ENCODE data around the gene SENP5.
"Not testable (repeated sequence)": the region's sequence is repeated elsewhere in the genome, so short reads cannot be mapped to it uniquely, and the experiment has no call there.

The SENP5 gene

GRCh38 chr3:196942915-196943277 lies 75.2 kb downstream of the SENP5 start:
- no peak for DNase-seq (ENCODE audit: low read depth in 2 of 2)

DNA sequence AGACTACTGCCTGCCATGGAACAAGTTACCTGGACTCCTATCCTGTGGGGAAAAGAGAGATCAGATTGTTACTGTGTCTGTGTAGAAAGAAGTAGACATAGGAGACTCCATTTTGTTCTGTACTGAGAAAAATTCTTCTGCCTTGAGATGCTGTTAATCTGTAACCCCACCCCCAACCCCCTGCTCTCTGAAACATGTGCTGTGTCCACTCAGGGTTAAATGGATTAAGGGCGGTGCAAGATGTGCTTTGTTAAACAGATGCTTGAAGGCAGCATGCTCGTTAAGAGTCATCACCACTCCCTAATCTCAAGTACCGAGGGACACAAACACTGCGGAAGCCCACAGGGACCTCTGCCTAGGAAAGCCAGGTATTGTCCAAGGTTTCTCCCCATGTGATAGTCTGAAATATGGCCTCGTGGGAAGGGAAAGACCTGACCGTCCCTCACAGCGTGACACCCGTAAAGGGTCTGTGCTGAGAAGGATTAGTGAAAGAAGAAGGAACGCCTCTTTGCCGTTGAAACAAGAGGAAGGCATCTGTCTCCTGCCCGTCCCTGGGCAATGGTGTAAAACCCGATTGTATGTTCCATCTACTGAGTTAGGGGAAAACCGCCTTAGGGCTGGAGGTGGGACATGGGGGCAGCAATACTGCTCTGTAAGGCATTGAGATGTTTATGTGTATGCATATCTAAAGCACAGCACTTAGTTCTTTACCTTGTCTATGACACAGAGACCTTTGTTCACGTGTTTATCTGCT lies 76.5 kb downstream of the SENP5 start:
- not testable (repeated sequence) for DNase-seq (ENCODE audit: low read depth in 2 of 2)

DNA sequence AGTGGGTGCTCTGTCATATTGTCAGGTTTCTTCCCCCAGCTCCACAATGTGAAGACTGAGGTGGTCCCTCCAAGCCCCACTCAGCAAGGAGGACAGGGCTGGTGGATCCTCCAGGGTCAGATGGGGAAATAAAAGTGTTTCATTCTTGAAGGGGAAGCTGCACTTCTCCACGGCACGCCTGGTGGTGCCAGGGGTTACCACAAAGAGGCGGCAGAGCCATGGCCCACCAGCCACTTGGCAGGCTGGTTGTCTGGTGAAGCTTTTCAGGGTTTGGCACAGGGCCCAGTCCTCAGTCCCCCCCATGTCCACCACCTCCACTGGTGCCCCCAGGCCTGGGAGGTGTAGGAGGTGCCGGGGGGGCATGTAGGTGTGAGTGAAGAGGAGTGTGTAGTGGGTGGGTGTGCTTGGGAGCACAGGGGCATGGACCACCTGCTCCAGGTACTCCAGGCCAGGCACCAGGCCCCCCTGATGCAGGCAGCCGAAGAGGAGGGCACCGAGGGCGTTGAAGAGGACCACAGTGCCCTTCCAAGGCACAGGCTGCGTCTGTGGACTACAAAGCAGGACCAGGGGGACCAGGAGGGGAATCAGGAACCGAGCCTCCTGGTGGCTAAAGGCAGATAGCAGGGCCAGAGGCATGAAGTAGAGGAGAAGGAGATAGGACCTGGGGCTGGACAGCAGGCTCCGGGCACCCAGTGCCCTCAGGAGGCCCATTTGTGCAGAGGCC lies 79.6 kb downstream of the SENP5 start:
- DNase-seq (ENCODE audit: low read depth in 2 of 2), result no peak

GRCh38 chr3:196947860-196948441 lies 80.2 kb downstream of the SENP5 start:
- no peak for DNase-seq (ENCODE audit: low read depth in 2 of 2)

DNA sequence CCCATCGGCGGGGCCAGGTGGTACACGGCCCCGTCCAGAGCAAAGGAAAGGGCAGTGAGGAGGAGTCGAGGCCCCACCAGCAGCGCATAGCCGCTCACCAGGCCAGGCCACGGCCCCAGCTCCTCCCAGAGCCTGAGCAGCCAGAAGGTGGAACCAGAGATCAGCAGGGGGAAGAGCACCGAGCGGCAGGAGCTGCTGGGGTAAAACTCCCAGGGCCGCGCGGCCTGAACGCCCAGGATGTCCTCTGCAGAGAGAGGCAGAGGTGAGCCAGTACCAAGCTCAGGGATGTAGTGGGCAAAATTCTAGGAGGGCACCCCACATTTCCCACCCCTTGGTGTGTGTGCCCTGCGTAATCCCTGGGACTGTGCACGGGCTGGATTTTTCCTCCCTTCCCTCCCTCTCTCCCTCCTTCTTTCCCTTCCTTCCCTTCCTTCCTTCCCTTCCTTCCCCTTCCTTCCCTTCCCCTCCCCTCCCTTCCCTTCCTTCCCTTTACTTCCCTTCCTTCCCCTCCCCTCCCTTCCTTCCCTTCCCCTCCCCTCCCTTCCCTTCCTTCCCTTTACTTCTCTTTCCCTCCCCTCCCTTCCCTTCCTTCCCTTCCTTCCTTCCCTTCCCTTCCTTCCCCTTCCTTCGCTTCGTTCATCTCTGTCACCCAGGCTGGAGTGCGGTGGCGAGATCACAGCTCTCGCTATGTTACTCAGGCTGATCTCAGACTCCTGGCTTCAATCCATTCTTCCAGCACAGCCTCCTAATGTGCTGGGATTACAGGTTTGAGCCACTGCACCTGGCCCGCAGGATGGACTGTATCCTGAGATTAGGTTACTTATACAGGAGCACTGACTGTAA lies 80.9 kb downstream of the SENP5 start:
- no peak for DNase-seq (ENCODE audit: low read depth in 2 of 2)

DNA sequence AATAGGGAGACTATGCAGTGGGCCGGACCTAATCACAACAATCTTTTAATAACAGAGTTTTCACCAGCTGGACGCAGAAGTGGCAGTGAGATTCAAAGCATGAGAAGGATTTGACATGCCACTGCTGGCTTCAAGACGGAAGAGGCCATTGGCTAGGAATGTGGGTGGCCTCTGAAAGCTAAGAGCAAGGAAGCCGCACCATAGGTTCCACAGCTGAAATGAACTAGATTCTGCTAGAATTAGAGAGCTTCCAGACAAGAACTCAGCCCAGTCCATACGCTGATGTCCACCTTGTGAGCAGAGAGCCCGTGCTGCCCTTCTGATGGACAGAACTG lies 81.5 kb downstream of the SENP5 start:
- no peak for DNase-seq (ENCODE audit: low read depth in 2 of 2)

GRCh38 chr3:196949750-196950149 lies 82.0 kb downstream of the SENP5 start:
- DNase-seq (ENCODE audit: low read depth in 2 of 2), result no peak

- no peak for DNase-seq (ENCODE audit: low read depth in 2 of 2)
Observed at GRCh38 chr3:196951371-196951770, 83.7 kb downstream of the SENP5 start.

GRCh38 chr3:196954832-196955231 lies 87.1 kb downstream of the SENP5 start:
- no peak for DNase-seq (ENCODE audit: low read depth in 2 of 2)

GRCh38 chr3:196962108-196962929 lies 94.6 kb downstream of the SENP5 start:
- no peak for DNase-seq (ENCODE audit: low read depth in 2 of 2)

- no peak for DNase-seq (ENCODE audit: low read depth in 2 of 2)
Observed at GRCh38 chr3:196962930-196963630, 95.4 kb downstream of the SENP5 start.

DNA sequence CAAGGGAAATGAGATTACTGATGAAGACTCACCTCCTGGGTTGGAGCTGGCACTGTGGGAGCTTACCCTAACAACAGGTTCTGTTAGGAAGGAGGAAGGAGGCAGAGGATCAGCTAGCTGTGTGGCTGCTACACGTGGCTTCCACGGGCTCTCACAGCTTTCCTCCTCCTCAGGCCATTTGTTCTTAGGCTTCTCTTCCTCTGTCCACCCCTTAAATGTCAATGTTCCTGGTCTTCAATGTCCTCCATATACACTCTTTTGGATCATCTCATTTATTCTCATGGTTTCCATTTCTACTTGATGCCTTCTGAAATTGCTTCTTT lies 95.9 kb downstream of the SENP5 start:
- DNase-seq (ENCODE audit: low read depth in 2 of 2), result no peak

DNA sequence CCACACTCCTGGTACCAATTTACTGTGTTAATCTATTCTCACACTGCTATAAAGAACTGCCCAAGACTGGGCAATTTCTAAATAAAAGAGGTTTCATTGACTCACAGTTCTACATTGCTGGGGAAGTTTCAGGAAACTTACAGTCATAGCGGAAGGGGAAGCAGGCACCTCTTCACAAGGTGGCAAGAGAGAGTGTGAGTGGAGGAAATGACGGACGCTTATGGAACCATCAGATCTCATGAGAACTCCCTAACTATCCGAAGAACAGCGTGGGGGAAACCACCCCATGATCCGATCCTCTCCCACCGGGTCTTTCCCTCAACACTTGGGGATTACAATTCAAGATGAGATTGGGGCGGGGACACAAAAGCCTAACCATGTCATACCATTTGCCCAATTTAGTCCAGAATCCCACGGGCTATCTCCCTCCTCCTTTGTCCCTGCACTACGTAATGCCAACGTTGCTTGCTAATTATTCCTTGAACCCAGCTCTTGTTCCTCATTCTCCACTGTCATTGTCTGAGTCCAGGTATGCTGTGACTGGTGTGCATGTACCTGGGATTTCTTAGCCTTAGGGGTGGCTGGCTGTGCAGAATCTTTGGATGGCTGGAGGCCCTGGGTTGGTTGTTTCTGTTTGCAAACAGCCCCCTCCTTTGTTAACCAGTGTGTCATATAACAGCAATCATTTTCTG lies 97.5 kb downstream of the SENP5 start:
- DNase-seq (ENCODE audit: low read depth in 2 of 2), result no peak

DNA sequence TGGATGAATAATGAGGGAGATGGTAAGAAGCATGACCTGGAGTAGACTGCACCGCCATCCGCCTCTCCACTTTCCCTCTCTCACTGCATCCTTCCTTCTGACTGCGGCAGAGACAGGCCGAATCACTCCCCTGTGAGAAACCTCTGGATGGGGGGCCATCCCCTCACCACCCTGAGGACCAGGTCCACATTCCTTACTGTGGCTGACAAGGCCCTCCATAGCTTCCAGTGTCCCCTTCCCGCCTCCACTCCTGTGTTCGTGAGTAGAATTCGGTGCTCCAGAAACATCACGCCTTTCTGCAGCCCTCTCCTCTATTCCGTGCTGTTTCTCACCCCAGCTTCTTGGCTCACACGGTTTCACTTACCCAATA lies 98.1 kb downstream of the SENP5 start:
- no peak for DNase-seq (ENCODE audit: low read depth in 2 of 2)

- no peak for DNase-seq (ENCODE audit: low read depth in 2 of 2)
Observed at GRCh38 chr3:196966526-196967401, 99.0 kb downstream of the SENP5 start.

DNA sequence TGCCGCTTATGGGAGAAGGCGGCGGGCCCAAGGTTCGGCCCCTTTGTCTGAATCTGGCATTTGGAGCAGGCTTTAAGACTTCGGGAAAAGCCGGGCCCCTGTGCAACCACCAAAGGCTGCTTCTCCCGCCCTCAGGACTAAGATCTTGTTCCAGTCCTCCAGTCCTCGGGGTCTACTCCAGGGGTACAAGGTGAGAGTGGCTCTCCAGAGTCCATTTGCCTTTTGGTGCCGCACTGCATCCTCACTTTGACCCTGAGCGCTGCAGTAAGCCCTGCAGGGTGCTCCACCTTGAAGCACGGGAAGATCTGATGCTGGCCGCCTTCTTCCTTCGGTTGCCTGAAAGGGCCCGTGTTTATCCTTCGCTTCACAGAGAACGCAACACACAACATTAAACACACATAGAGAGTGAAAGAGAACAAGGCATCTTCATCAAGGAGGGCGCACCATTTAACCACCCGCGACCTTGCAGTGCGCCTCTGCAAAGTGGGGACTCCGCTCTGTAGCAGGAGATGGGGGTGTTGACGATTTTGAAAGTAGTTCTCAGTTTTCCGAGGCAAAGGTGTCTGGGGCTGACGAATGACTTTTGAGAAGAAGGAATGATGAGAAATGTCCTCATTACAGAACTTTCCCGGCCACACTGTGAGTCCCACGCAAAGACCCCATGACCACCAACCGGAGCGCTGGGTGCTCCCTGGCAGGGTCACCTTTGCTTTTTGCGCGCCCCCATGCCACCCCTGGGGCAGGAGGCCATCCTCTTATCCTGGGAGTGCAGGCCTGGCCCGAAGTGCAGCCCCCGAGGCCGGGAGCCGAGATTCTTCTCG lies 99.9 kb downstream of the SENP5 start:
- DNase-seq (ENCODE audit: low read depth in 2 of 2), result no peak

DNA sequence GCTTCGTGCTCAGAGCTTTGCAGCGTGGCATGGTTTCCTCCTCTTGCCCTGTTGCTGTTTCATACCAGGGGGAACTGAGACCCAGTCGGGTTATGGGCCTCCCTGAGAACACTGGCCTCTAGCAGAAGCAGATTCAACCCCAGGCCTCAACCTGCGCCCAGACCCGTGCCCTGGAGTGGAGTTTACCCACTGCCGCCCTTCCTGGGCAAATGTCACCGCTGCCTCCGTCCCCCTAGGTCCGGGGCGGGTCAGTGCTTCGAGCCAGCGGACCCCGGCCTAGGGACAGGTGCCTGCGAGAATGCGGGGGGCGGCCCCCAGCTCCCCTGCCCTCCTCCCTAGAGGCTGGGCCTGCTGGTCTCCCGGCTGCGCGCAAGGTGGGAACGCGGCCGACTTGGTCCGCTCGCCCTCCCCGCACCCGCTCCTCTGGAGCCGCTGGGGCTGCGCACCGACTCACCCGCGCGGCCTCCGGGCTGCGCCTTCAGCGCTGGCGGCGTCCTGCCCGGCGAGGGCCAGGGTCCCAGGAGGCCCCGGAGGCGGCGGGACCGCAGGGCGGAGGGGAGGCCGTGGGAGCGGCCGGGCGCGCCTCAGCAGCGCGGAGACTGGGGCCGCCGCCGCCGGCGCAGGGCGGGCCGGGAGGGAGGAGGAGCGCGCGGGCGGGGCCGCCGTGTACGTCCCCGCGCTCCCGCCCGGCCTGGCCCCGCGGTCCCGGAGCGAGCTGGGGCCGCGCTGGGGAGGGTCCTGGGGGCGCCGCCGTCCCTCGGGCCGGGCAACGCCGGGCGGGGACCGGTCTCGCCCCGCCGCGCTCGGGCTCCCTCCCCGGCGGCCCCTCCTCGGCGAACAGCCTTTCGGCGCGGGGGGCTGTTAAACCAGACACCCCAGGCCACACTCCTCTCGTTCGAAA lies 100.8 kb downstream of the SENP5 start, which contains the start of gene PIGZ:
Gene PIGZ, minus strand, starts transcription at position 601 of the 901 bp plus-strand sequence. CDS start 16,802 bp downstream, outside the sequence.
- DNase-seq (ENCODE audit: low read depth in 2 of 2), result peak in 1 of 2 donors; percentile 8

All from stimulated activated CD8-positive, alpha-beta memory T cell treated with anti-CD3 and anti-CD28 coated beads, Interleukin-15, amount 100 ng/mL, for 48 hours (primary cell).